Gastrocnemius medialis (tissue), 4 donors: Measurements from ENCODE around the gene STN1.

Experiments used
- CTCF ChIP-seq, 5 experiments: fragments of 450-650 bp in 3 of 5; fragments of 200-600 bp in 2 of 5; sonication (generic) in 2 of 5; IDR thresholded peaks in 4 of 5; conservative IDR thresholded peaks in 1 of 5; 1 replicate in 4 of 5; 2 replicates in 1 of 5; pipeline ENCODE4 v1.5.1; 2016 to 2019; ENCODE audit warnings: antibody characterized with exemption in 5 of 5, mild to moderate bottlenecking in 3 of 5, moderate library complexity in 3 of 5
- POLR2A ChIP-seq, 2 donors: fragments of 450-650 bp; IDR thresholded peaks; one replicate each; pipeline ENCODE4 v1.6.1; 2017; ENCODE audit warnings: antibody characterized with exemption in 2 of 2, mild to moderate bottlenecking in 2 of 2, moderate library complexity in 2 of 2

GRCh38 chr10:103958996-103959395 lies 41.0 kb upstream of the STN1 start:
- no peak for TF ChIP-seq CTCF (IDR thresholded peaks at IDR 0.05 in 4 of 5, conservative IDR thresholded peaks at IDR 0.05 in 1 of 5)
- TF ChIP-seq POLR2A (IDR thresholded peaks at IDR 0.05): no peak
